SU-DHL-6 (cell line): ENCODE results near the gene RBPMS2.
"Not testable (repeated sequence)": the region's sequence is repeated elsewhere in the genome, so short reads cannot be mapped to it uniquely, and the experiment has no call there.

Experiments
- EZH2phosphoT487 ChIP-seq: fragments of 200-600 bp; sonication (generic), shearing (Covaris generic); conservative IDR thresholded peaks from 2 replicates; pipeline ENCODE4 v1.6.1; 2018; ENCODE audit warnings: mild to moderate bottlenecking, antibody characterized with exemption, low read length, moderate library complexity, mixed read lengths
- TF ChIP-seq, protein P1 (sequence below): fragments of 200-600 bp; sonication (generic); IDR thresholded peaks from one replicate; pipeline ENCODE4 v1.5.1; 2017; ENCODE audit warnings: antibody characterized with exemption, mild to moderate bottlenecking, low read length, moderate library complexity; ENCODE audit not compliant: insufficient read depth, poor library complexity, severe bottlenecking

DNA sequence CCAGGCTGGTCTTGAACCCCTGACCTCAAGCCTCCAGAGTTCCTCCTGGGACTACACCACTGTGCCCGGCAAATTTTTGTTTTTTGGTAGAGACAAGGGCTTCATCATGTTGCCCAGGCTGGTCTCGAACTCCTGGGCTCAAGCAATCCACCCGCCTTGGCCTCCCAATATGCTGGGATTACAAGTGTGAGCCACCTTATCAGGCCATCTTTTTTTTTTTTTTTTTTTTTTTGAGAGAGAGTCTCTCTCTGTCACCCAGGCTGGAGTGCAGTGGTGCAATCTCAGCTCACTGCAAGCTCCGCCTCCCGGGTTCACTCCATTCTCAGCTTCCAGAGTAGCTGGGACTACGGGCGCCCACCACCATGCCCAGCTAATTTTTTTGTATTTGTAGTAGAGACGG lies 38.9 kb upstream of the RBPMS2 start:
- TF ChIP-seq, protein P1, sequence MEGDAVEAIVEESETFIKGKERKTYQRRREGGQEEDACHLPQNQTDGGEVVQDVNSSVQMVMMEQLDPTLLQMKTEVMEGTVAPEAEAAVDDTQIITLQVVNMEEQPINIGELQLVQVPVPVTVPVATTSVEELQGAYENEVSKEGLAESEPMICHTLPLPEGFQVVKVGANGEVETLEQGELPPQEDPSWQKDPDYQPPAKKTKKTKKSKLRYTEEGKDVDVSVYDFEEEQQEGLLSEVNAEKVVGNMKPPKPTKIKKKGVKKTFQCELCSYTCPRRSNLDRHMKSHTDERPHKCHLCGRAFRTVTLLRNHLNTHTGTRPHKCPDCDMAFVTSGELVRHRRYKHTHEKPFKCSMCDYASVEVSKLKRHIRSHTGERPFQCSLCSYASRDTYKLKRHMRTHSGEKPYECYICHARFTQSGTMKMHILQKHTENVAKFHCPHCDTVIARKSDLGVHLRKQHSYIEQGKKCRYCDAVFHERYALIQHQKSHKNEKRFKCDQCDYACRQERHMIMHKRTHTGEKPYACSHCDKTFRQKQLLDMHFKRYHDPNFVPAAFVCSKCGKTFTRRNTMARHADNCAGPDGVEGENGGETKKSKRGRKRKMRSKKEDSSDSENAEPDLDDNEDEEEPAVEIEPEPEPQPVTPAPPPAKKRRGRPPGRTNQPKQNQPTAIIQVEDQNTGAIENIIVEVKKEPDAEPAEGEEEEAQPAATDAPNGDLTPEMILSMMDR, result not testable (repeated sequence)
- TF ChIP-seq EZH2phosphoT487, result not testable (repeated sequence)
